NCI-H146 (cell line): Measurements from ENCODE around the gene PLCB1.
"Not testable (repeated sequence)": the region's sequence is repeated elsewhere in the genome, so short reads cannot be mapped to it uniquely, and the experiment has no call there.

Source experiments
- DNase-seq: peaks from one replicate; lab custom pipeline; 2025; lab: John Stamatoyannopoulos, UW

Gene PLCB1

GRCh38 chr20:8834851-8835250 is 702.8 kb downstream of the PLCB1 start:
- DNase-seq = no peak

DNA sequence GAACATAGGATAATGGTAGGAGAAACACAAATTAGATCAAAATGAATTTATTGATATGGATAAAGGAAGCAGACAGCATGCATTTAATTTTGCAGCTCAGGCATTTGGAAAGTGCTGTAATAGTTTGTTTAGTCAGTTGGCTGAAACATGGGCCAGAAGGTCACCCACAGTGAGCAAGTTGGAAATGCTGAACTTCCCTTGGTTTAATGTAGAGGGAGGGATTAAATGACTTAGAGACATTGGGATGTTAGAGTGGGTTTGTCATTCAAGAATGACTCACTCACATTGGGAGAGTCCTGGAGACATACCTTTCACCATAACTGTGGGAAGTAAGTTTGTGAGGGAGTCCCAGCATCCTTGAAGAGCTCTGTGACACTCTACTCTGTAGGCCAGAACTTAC is 705.3 kb downstream of the PLCB1 start:
- DNase-seq = no peak

DNA sequence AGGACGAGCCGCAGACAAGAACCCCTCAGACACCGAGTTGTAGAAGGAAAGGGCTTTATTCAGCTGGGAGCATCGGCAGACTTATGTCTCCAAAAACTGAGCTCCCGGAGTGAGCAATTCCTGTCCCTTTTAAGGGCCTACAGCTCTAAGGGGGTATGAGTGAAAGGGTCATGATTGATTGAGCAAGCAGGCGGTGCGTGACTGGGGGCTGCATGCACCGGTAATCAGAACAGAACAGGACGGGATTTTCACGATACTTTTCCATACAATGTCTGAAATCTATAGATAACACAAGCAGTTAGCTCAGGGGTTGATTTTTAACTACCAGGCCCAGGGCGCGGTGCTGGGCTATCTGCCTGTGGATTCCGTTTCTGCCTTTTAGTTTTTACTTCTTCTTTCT is 710.5 kb downstream of the PLCB1 start:
- no peak for DNase-seq

- peak; percentile 61 for DNase-seq
Measured at GRCh38 chr20:8844179-8844578, 712.1 kb downstream of the PLCB1 start.

- DNase-seq = no peak
Measured at GRCh38 chr20:8849990-8850389, 717.9 kb downstream of the PLCB1 start.

- no peak for DNase-seq
Measured at GRCh38 chr20:8851446-8851845, 719.4 kb downstream of the PLCB1 start.

DNA sequence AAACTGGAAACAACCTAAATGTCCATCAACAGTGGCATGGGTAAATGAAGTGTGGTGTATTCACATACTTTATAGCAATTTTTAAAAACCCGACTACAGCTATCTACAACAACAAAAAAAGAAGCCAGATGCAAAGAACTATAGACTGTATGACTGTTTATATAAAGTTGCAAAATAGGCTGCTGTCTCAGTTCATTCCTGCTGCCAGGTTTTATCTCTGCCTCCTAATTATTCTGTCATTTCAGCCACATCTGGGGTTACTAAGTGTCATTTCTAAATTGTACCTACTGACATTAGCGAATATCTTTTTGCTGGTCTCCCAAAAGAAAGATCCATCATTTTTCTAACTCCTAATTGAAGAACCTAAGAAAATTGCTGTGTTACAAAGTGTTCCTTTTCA is 719.9 kb downstream of the PLCB1 start:
- DNase-seq = not testable (repeated sequence)

- not testable (repeated sequence) for DNase-seq
Measured at GRCh38 chr20:8853211-8853610, 721.1 kb downstream of the PLCB1 start.

GRCh38 chr20:8853805-8854338 is 721.8 kb downstream of the PLCB1 start:
- DNase-seq = peak; percentile 75

- DNase-seq = no peak
Measured at GRCh38 chr20:8854571-8854970, 722.5 kb downstream of the PLCB1 start.

DNA sequence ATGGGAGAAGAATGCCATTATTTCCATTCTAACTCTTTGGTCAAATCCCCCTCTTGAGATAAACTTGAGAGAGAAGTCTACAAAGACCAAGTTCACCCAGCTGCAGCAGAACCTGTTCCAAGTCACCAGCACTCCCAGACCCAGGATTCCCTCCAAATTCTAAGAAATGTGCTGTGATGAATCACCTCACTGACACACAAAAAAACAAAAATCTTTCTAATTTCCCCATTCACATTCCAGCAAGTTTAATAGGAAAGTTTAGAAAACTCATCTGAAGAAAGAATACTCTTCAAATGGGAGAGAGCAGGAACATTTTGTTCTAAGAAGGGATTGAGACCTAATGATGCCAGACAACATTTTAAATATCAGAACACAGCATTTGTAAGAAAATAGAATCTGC is 723.2 kb downstream of the PLCB1 start:
- DNase-seq = no peak

- no peak for DNase-seq
Measured at GRCh38 chr20:8856668-8857067, 724.6 kb downstream of the PLCB1 start.

GRCh38 chr20:8858181-8858787 is 726.2 kb downstream of the PLCB1 start:
- no peak for DNase-seq

GRCh38 chr20:8860011-8860495 is 728.0 kb downstream of the PLCB1 start:
- DNase-seq = no peak

- no peak for DNase-seq
Measured at GRCh38 chr20:8862092-8862491, 730.0 kb downstream of the PLCB1 start.

DNA sequence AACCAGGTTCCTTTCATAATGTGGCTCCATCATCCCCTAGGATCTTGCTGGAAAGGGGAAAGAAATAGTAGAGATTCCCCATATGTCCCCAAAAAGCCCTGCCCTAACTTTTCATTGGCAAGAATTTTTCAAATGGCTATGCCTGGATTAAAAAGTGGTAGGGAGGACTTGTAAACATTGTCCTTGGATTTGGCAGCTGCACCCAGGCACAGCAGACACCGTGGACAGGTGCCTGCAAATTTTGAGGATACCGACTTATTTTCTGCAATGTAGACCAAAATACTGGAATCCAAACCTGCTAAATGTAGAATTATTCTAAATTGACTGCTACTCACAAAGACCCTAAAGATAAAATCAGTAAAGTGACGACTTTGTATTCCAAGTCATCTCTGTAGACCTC is 733.6 kb downstream of the PLCB1 start:
- no peak for DNase-seq

- peak; percentile 97 for DNase-seq
Measured at GRCh38 chr20:8867038-8867740, 735.1 kb downstream of the PLCB1 start.

DNA sequence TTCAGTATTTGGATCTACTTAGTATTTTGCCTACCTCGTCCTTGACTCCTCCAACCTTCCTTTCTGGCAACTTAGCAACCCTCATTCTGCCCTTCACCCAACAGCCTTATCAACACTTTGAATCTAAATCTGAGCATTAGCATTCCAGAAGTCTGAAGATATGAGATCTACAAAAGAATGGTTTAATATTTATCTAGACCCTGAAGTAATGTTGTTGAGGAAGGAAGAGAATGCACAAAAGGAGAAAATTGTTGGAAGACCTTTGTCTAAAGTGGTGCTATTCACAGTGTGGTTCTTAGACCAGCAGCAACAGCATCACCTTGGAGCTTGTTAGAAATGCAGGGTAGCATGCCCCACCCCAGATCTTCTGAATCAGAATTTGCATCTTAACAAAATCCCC is 738.6 kb downstream of the PLCB1 start:
- DNase-seq = no peak

GRCh38 chr20:8874437-8874836 is 742.4 kb downstream of the PLCB1 start:
- DNase-seq = no peak

- DNase-seq = no peak
Measured at GRCh38 chr20:8875586-8875985, 743.5 kb downstream of the PLCB1 start.

DNA sequence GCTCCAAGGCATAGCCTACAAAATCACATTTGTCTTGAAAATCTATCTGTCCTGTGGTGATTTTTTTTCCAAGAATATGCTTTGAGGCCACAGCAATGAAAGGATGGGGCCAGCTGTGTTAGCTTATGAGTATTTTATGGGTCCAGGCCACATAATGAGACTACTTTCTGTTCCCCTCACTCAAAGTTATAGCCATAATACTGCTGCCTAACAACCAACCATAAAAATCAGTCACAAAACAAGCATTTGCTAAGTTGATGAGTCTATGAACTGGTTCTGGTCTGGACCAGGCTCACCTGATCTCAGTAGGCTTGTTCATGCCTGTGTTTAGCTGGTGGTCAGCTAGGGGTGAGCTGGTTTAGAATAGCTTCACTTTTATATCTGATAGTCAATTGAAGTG is 744.3 kb downstream of the PLCB1 start:
- DNase-seq = no peak

GRCh38 chr20:8877294-8877693 is 745.2 kb downstream of the PLCB1 start:
- DNase-seq = no peak

DNA sequence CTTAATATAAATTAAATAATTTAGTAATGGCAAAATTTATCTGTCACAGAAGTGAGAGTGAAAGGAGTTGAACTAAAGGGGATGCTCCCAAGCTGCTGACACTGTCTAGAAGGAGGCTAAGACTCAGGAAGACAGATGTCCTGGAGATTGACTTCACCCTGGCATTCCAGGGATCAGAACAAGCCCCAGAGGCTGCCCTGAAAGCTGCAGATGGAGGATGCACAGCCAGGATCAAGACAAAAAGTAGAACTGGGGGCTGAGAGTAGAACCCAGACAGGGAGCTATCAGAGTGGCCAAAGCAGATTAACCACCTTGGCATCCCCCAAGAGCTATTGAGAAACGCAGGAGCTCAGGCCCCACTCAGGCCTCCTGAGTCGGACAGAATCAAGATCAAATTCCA is 747.6 kb downstream of the PLCB1 start:
- DNase-seq = no peak
